Skeletal muscle cell (primary cell): ENCODE results near the gene PPP1R9A.

Experiments used
- DNase-seq: peaks from one replicate; pipeline ENCODE4 v3.0.0-alpha.2; 2010; ENCODE audit warnings: low read depth
- H3K4me3 ChIP-seq: 2 replicates; pipeline ENCODE4 v1.5.1; 2011; ENCODE audit warnings: low read depth, mild to moderate bottlenecking, control low read depth, low read length, moderate library complexity

Gene PPP1R9A

GRCh38 chr7:95229301-95229700 lies 321.9 kb downstream of the PPP1R9A start:
- H3K4me3 ChIP-seq, result no peak overlapping the region
- no peak for DNase-seq

GRCh38 chr7:95238252-95238943 lies 331.0 kb downstream of the PPP1R9A start:
- H3K4me3 ChIP-seq, result no peak overlapping the region
- DNase-seq, result no peak

GRCh38 chr7:95240921-95241320 lies 333.5 kb downstream of the PPP1R9A start:
- no peak for DNase-seq

GRCh38 chr7:95242266-95242665 lies 334.9 kb downstream of the PPP1R9A start:
- DNase-seq, result no peak
- no peak overlapping the region for H3K4me3 ChIP-seq

More at GRCh38 chr7:95240921-95241320, 333.5 kb downstream of the PPP1R9A start:
- H3K4me3 ChIP-seq, result no peak overlapping the region

DNA sequence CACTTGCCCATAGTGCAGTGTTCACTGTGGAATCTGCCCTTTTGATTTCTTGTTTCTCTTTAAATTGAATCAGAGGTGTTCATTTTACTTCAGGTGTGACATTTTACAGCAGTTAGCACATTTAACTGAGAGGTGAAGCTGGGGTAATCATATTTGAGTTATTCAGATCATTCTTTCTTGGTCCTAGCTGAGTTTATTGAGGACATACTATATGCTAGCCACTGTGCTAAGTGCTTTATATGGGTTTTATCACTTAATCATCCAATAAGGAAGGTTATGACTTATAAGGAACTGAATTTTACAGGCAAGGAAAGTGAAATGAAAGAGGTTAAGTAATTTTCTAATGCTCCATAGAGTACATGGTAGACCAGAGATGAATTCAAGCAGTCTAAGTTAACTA lies 337.2 kb downstream of the PPP1R9A start:
- DNase-seq, result no peak
- no peak overlapping the region for H3K4me3 ChIP-seq

- no peak for DNase-seq
- H3K4me3 ChIP-seq, result no peak overlapping the region
Observed at GRCh38 chr7:95245828-95246500, 338.6 kb downstream of the PPP1R9A start.

DNA sequence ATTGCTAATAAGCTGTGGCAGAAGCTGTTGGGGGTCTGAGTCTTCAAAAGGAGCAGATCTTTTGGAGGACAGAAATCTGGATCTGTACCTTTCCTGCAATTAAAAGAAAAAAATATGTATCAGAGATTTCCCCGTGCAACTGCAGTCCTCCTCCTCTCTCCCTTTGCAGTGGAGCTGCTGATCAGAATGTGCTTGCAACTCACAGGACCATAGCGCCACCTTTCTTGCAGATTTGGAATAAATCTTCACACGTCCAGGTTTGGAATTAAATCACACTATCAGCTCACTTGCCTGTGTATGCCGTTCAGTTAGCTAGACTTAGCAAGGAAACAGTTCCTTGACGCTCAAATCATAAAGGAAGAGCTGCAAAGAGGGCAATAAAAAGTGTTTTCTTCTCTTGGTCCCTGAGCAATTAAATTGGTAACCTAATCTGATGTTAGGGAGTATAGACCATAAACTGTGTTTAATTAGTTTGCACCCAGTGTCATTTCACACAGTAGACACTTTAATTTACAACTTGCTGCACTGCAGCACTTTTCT lies 339.5 kb downstream of the PPP1R9A start:
- H3K4me3 ChIP-seq, result peak overlapping the region; percentile 32
- peak; percentile 41 for DNase-seq

DNA sequence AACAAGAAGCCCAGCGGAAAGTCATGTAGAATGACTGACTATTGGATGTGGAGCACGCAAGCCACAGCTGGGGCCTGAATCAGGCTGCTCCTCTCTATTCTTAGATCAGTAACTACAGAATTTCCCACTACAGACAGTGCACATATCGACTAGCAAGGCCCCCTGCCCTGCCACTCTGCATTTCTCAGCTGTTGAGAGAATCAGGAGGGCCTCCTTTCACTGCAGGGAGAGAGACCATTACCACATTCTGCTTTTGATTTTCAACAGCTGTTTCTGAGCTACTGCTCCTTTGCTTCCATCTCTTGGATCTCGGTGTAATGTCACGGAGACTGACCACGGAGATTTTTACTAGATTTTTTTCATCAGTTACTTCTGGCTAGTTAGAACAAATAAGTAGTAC lies 343.2 kb downstream of the PPP1R9A start:
- no peak overlapping the region for H3K4me3 ChIP-seq
- DNase-seq, result peak; percentile 31

DNA sequence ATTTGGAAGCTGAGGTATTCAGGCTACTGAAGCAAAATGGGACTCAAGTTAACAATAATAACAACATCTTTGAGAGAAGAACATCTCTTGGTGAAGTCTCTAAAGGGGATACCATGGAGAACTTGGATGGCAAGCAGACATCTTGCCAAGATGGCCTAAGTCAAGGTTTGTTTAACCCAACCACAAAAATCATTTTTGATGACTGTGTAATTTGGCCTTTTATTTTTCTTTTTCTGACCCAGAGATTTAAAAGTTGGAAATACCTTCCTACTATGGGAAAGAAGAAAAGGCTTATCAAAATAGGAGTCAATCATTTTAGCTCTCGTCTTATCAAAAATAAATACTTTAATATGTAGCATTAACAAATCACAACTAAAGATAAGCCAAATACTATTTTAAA lies 344.6 kb downstream of the PPP1R9A start:
- DNase-seq, result no peak
- H3K4me3 ChIP-seq, result no peak overlapping the region

DNA sequence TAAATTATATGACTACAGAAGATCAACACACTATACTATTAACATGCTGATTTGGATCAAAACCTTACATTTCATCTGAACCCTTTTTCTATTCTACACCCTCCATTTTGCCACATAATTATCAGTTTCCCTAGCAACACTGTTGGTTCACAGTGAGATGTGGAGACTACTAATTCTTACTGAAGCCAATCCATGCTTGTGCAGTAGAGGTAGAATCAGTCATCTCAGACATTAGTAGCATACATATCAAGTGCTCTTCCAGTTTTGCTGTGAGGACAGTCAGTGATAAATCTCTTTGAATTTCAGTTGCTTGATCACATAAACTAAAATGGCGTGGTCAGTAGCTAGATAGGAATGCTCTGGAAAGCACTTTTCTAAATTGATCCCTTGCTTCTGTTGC lies 346.6 kb downstream of the PPP1R9A start:
- no peak overlapping the region for H3K4me3 ChIP-seq
- DNase-seq, result no peak

GRCh38 chr7:95255691-95256090 lies 348.3 kb downstream of the PPP1R9A start:
- DNase-seq, result no peak
- H3K4me3 ChIP-seq, result no peak overlapping the region

DNA sequence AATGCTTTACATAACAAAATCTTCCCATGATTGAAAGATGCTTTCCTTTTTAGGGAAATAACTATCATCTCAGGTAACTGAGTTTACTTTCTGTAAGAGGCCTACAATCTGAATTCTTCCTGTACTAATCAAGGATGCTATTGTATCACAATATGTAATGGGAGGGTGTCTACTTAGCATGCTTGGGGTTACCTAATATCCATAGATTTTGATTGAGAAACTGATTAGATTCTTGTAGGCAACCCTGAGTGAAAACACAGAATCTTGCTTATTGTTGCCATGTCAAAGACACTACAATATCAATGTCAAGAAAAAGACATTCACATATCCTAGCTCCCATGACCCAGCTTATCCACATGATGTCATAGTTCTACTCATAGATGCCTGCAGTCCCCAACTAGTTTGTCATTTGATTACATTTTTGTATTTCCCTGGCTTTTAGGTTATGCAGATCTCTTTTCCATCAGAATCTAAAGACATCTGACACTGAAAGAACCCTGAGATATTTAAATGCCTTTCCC lies 354.6 kb downstream of the PPP1R9A start:
- no peak for DNase-seq
- H3K4me3 ChIP-seq, result no peak overlapping the region

DNA sequence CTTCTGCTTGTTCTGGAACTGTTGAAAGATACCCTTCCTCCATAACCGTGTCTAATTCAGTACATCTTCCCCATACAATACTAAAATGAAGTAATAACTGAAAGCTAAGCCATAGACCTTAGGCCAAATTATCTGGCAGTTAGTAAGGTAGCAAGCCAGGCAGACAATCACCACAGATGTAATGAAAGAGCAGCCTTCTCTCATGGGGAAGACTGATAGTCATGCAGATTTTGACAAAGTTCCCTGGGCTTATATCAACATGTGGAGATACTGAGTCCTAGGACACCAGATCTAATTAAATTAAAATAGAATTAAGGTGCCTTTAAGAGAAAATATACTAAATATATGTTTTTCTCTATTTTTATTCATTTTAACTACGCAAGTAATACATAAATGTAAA lies 355.5 kb downstream of the PPP1R9A start:
- H3K4me3 ChIP-seq, result no peak overlapping the region
- no peak for DNase-seq

- no peak overlapping the region for H3K4me3 ChIP-seq
- no peak for DNase-seq
Observed at GRCh38 chr7:95263785-95264362, 356.5 kb downstream of the PPP1R9A start.

DNA sequence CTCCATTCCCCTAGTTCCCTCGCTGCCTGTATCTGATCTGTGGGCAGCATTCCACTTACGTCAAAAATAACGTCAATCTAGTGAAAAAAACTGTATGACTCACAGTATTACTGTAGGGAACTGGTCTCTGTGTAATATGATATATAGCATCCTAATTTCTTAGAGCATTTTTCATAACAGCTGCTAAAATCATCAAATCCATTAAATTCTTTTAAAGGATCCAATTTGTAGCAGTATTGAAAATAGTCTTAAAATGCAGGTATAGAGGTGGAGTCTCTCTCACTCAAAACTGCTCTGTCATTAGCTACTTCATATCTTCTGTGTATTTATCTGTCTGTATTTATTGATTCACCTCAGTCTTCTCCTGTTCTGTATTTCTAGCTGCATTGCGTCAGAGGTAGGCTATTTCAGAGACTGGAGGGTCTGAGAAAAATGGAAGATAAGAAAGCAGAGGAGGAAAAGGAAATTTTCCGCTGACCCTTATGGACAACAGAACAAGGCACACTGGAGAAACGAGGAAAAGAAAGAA lies 357.0 kb downstream of the PPP1R9A start:
- H3K4me3 ChIP-seq, result no peak overlapping the region
- DNase-seq, result peak; percentile 76

GRCh38 chr7:95265634-95266033 lies 358.2 kb downstream of the PPP1R9A start:
- DNase-seq, result no peak
- H3K4me3 ChIP-seq, result no peak overlapping the region

GRCh38 chr7:95267754-95268153 lies 360.4 kb downstream of the PPP1R9A start:
- H3K4me3 ChIP-seq, result no peak overlapping the region
- no peak for DNase-seq

DNA sequence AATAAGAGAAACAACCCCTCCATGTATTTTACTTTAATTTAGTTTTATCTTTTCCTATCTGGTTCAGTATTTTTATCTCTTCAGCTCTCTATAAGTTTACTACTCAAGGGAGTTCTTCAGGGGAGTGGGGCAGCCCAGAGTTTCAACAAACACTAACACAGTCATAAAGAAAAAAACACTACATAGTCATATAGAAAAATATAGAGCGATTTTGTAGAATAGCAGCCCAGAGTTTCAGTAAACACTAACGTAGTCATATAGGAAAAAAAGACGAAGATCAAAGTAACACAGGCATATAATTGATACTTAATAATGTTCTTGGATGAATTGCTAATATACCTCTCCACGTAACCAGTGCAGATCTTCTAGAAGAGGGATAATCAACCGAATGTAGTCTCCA lies 362.2 kb downstream of the PPP1R9A start:
- H3K4me3 ChIP-seq, result no peak overlapping the region
- DNase-seq, result no peak

DNA sequence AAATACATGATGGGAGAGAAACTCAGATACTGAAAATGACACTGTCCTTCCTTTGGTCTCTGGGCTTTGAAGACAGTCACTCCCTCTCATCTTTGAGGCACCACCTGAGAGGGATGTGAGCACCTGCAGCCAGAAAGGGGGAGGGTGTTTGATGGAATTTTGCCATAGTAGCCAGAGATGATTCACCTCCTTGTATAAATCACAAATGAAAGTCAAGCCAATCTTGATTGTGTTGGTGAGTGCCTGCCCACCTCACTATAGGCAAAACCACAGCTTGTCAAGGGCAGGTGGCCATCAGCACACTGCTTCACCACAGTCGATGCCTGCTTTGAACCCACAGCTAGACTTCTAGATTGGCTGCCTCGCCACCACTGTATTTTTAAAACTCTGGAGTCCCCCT lies 368.7 kb downstream of the PPP1R9A start:
- H3K4me3 ChIP-seq, result no peak overlapping the region
- no peak for DNase-seq

DNA sequence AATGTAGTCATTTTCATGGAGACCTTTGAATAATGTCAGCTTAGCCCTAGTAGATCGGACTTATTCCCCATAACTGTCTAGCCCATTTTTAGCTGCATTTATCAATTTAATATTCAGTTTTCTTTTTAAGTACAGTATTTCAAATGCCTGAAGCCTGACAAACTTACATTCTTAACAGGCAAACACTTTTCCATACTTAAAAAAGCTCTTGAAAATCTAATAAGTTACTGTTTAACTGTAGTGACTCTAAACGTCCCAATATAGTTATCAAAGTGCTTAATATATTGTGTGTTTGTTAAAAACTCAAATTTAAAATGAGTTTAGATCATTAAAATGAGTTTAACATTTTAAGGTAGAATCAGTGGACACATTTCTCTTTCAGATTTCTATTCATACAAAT lies 372.0 kb downstream of the PPP1R9A start:
- no peak for DNase-seq
- no peak overlapping the region for H3K4me3 ChIP-seq
